Posterior cingulate gyrus (tissue), 11 donors: ENCODE data around the gene FBN1.

ENCODE experiments used
- DNase-seq, 10 donors: peaks; one replicate each; pipeline versions ENCODE4 v3.0.0 to v3.0.0-alpha.2; 2020 to 2021; ENCODE audit warnings: mixed read lengths in 3 of 10
- intact Hi-C: fragments of 100-400 bp; cut with DNase I; formaldehyde crosslinking; loops from one replicate; pipeline ENCODE4 v1.15.1; 2023

Gene FBN1

DNA sequence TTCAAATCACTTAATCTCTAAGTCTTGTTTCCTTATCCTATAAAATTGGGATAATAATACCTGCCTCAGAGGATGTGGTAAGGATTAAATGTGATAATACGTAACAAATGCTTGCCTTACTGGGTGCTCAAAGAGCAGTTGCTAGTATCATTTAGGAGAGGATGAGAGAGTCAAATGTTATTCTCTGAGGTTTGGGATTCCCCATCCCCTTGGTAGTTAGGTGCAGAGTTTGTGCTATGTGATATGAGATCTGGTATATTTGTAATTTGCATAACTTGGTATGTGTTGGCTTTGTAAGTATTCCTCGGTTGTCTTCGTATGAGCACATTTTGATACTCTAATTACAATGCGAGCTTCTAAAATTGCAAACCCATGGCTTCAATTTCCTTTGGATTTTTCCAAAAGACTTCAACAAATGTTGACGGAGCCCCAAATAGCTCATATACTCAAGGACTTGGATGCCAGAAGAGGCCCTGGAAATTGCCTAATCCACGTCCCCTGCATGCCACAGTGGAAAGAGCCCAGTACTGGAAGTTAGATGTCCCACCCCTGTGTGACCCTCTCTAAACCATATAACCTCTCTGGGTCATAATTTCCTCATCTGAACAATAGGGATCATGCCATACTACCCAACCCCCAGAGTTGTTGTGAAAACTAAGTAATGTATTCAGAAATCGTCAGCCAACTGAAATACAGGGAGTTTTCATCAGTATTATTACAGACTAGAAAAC is 85.0 kb downstream of the FBN1 start:
- DNase-seq = no peak
- intact Hi-C loops = no loop called here

DNA sequence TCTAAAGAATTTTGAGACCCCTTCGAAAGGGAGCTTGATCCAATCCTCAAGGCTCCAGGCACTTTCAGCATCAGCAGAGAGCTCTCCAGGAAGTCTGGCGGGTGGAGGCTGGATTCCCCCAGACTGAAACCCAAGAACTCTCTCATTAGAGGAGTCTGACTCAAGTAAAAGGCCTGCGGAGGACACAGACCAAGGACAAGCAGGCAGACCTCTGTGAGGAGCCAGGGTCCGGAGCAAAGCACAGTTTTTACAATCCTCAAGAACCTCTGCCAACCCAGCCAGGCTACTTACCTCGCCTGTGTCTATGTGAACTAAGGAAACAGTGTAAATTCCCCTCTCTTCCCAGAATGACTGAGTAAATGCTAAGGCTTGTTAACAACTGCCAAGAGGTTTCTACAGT is 86.2 kb downstream of the FBN1 start:
- no peak for DNase-seq
- intact Hi-C loops = no loop called here

DNA sequence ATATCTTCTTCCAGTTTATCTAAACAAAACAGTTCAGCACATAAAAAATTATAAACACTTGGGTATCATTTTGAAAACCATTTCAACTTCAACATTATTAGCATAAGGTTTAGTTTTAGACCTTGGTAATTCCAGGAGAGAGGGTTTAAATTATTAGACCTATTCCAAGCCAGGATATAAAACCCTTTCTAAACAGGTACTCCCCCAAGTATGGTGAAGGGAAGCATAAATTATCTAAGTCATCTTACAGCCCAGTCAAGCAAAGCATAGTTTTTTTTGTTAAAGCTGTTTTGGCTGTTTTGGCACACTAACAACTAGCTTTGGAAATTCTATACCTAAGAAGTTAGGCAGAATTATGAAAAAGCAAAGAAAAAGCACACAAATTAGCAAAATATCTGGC is 87.3 kb downstream of the FBN1 start:
- intact Hi-C loops = no loop called here
- DNase-seq = no peak

DNA sequence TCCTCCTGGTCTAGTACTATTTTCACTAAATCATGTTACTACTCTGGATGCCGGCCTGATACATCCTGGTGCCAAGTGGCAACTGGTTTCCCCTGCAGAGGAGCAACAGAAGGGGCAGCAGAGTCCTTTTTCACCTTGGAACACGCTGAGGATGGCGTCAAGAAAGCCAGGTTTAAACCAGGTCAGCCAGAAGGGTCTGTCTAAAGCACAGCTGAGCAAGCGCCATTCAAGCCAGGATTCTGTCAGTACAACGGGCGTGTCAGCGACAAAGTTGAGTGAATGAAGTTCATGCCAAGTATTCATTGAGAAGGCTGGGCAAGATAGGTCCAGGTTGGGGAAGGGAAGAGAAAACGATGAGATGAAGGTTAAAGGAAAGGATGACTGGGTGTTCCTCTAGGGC is 88.2 kb downstream of the FBN1 start:
- intact Hi-C loops = no loop called here
- DNase-seq = no peak

DNA sequence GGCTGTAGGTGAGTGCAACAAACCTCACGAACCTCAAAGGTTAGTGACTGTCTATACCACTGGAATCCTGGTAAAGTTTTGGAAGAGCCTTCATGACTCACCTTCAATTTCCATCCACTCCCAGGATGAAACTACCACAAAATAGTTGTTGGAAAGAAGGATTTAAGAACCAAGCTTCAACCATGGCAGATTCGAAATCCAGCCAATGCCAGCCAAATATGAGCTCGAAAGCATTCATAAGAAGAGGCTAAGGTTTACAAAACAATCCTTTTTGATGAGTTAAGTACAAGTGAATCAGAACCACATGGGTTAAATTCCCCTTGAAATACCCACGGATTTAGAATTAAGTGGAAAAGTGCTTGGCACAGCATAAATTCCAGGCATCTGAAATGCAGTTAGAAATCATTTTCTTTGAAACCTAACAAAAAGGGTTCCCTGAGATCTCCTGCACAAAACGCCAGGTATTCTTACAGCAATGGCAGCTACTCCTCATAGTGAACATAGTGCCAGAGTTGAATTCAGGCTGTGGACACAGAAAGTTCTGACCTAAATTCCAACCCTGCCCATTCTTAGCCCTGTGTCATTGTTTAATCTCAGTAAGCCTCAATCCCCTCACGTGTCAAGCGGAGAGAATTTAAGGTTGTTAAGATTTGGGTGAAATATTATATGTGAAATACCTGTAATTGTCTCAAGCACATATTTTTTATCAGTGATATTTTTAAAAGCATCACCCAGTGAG is 89.2 kb downstream of the FBN1 start:
- intact Hi-C loops = no loop called here
- DNase-seq = no peak

DNA sequence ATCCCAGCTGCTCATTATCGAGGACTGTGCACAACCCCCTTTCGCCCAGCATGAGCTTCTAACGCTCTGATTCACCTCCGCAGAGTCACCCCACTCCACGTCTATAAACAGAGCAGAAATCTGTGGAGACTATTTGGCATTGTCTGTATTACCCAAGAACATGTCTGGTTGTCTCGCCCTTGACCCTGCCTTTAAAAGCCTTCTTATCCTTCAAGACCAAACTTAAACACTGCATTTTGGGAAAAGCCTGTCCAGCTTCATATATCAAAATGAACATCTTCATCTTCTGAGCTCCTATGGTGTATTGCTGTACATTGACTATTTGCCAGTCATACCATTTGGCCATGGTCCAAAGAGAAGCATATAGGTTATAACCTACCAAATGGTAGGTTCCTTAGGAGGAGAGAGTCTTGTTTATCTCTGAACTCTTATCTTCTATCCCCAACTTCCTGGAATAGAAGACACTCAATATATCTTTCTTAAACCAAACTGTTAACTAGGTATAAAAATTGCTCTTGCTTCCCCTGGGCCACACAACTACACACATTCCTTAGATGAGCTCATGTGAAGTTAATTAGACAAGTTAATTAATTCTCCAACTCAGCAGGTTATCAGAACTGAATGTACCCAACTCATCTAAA is 90.1 kb downstream of the FBN1 start:
- intact Hi-C loops = no loop called here
- DNase-seq = no peak

DNA sequence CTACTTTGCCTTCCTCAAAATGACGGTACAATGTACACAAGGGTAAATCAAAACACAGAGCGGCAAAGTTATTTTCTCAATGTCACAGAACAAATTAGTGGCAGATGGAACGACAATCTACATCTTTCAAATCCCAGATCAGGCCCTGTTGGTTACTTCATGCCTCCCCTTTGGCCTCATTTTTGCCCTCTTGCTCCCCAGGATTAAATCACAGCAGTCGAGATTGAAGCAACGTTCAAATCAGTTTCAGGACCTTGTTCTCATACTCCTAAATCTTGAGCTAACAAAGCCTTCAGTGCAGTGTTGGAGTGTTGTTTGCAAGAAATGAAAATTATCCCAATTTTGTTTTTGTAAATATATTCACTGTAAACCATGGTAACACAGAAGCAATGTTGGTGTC is 91.4 kb downstream of the FBN1 start:
- no peak for DNase-seq
- intact Hi-C loops = no loop called here

DNA sequence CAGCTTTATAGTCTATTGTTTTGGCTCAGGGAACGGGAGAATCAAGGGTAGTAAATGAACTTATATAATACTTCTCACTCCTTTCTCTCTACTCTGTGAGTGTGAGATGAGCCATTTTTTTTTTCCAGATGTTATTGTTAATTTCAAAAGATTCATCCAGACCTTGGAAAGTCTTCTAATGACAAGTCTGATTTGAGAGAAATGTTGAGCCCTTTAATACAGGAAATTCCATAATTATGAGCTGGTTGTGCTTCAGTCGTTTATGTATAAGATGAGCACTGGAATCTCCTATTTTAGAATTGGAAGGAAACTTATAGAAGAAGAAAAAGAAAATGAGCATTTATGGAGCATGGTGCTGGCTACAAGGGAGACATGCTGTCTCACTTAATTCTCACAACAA is 92.0 kb downstream of the FBN1 start:
- DNase-seq = no peak
- intact Hi-C loops = no loop called here

DNA sequence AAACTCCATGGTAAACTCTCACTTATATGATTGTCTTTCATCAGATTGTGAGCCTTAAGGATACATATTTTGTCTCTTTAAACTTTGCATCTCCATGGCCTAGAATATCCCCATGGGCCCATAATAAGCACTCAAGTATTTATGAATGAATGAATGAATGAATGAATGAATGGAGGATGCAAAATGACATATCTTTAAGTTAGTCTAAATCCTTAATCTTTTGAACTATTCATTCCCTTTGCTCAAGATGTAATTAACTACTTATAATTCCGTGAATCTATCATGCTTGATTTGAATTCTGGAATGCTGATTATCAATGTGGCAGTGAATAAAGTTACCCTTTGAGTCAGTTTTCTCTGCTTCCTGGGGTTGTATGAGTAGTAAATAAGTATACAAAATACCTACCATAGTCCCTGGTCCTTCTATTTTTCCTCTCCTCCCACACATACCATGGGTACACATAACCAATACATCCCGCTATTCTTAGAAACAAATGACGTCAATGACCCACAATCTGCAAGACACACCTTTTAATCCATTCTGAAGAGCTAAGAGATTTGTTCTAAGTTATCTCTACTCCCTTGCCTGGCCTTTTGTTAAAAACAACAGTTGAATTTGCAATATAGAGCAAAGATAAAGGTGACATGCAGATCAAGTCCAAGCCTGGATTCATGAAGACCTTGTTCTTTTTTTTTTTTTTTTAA is 94.5 kb downstream of the FBN1 start:
- intact Hi-C loops = no loop called here
- no peak for DNase-seq

DNA sequence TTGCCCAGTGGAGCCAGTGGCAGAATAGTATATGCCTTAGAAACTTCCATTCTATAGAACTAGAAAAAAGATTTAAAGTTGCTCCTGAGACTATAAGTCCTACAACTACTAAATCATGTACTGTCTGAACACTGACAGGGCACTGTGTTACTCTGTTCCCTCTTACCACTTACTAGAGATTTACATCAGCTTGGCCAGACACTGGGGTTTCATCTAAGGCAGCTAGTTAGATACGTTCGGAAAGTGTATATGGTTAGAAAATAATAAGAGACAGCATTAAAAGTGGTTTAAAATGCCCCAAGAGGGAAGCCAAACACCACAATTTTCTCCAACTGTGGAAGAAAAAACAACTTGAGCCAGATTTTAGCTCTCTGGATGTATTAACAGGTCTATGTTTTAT is 97.1 kb downstream of the FBN1 start:
- intact Hi-C loops = loop anchor here (10.0 kb wide), 1 partner anchor 86 kb away; no protein-coding TSS in a partner anchor
- no peak for DNase-seq

DNA sequence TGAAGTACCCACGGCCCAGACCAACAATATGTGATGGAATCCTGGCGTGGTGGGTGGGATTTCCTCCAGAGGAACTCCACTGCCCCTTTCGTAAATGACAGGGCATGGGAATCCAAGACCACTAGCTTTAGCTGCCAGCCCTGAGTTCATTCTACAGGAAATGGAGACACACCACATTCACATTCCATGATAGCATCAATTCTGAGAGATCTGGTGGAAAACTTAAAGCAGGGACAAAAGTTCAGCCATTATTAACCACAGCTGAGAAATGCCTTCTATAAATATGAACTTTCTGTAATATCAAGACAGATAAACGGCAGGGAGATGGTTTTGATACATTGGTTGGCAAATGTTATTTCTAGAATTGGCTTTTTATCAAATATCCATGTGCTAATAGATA is 98.2 kb downstream of the FBN1 start:
- intact Hi-C loops = loop anchor here (10.0 kb wide), 1 partner anchor 88 kb away; no protein-coding TSS in a partner anchor
- DNase-seq = no peak

DNA sequence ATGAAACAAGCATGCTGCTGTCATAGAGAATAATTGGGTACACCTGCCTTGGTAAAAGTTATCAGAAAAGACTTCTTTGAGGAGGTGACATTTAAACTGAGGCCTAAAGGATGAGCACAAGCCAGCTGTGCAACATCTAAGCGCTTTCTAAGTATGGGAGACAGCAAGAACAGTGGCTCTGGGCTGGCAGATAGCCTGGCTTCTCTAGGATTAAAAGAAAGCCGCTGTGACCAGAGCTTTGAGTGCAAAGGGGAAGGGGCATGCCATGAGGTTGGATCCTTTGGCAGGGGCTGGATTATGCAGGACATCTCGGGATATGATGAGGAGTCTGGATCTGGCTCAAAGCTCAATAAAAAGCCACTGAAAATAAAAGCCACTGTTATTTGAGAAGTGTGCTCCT is 99.2 kb downstream of the FBN1 start:
- intact Hi-C loops = loop anchor here (10.0 kb wide), 1 partner anchor 89 kb away; no protein-coding TSS in a partner anchor
- DNase-seq = no peak

DNA sequence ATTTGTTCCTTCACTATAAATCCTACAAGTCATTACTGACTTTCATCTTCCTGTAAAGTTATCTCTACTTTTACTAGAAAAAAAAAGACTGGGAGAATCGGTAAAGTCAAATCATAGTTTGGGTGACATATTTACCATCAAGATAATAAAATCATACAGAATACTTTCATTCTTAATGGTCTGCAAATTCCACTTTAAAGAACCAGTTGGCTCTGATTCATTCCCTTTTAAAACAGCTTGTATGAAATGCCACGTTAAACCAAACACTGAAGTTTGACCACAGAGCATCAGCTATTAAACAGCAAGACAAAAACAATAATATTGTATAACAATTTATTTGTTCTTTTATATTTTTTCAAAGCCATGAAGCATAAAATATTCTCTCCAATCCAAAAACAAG is 100.7 kb downstream of the FBN1 start:
- intact Hi-C loops = loop anchor here (10.0 kb wide), 1 partner anchor 90 kb away; no protein-coding TSS in a partner anchor
- DNase-seq = no peak

DNA sequence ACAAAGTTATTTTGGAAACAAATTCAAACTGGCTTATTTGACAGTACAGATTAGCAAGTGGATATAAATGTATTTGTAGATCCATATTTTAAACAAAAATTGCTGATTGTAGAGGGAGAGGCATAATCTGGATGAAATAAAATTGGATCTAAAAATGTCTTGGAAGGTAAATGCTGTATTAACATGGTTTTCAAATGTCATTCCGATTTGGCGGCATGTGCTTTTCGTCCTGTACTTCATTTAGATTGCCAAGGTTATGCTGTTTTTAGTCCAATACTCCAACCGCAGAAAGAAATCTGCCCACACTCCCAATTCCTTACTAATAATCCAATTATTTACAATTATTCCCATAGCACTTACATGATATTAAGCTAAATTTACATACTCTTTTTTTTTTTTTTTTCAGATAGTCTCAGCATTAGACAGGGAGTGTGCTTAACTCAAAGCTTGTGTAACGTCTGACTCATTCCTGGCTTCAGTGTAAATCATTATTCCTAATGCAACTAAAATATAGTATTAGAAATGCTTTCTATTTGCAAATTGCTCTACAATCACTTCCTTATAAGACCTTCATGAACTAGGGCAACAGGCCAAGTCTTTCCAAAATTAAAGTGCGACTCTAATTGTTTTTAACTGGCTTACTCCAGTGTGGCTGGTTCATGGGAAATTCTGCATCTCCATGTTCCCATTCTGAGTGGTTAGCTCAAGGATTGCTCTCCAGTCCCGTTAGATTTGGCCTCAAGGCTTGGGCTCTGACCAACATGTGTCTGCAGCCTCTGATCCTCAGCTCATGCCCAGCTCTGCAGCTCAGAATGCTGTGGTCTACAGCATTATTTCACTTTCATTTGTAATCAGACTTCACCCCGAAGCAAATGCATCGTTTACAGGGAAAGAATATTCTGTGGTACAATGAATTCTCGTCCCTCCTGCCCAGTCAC is 103.9 kb downstream of the FBN1 start:
- intact Hi-C loops = loop anchor here (10.0 kb wide), 1 partner anchor 93 kb away; no protein-coding TSS in a partner anchor
- DNase-seq = no peak

DNA sequence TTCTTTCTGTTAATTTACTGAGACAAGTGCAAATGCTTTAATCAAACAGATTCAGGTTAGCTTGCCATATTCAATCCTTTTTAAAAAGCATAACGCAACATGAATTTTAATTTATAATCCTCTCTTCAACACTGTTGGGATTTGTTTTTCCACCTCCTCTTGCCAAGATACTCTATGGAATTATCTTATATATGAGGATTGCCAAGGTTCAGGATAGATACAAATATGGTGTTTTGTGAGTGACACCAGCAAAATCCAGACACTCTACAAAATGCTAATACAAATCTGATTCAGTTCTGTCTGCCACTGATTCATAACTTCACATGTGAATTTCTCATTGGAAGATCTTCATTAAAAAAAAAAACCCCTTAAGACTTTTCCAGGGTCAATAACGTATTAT is 104.8 kb downstream of the FBN1 start:
- DNase-seq = no peak
- intact Hi-C loops = loop anchor here (10.0 kb wide), 1 partner anchor 94 kb away; no protein-coding TSS in a partner anchor

DNA sequence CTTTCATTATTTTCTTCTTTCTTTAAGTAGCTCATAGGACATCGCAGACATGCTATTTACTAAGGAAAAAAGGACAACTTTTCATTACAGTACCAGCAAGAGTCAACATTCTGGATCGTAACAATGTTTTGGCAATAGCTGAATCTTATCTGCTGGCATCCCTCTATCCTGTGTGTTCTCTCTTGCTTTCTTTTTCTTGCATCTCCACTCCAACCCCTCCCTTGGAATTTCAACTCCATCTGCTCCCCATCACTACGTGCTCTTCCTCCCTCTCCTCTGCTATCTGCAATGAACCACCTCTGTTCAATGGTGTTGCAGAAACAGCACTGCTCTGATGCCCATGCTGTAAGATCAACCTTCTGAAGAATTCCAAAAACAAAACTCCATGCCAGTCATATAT is 106.6 kb downstream of the FBN1 start:
- no peak for DNase-seq
- intact Hi-C loops = no loop called here

DNA sequence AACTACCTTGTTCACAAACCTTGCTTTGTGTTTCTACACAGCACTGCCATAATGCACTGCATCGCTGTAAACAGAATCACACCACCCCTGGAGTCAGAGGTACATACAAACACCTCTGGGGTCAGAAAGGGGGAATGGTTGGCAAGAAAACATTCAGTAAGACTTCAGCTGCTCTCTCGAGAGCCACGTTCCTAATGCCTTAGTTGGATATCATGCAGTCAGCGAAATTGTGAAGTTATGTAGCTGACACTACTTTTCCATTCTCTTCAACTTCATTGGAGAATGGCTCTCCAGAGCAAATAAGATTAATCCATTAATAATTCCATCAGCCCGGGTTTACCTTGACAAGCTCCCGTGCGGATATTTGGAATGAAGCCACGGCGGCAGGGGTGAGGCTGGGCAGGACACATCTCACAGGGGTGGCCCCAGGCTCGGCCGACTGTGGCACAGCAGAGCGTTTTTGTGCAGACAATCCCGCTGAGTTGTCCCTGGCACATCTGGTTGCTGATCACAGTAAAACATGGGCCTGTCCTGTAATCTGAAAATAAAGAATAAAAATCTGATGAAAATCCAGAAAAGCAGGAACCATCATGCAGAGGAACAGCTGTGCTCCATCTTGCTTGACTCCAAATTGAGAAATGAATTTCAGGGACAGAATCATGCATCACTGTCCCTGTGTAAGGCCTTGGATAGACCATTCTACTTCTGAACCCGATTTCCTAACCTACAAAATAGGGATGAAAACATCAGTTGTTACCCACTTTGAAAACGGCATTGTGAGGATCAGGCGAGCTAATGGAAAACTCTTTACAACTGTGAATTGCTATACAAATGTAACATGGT is 108.0 kb downstream of the FBN1 start:
- intact Hi-C loops = no loop called here
- DNase-seq = peak in 2 of 10 donors; percentile 79 to 84

DNA sequence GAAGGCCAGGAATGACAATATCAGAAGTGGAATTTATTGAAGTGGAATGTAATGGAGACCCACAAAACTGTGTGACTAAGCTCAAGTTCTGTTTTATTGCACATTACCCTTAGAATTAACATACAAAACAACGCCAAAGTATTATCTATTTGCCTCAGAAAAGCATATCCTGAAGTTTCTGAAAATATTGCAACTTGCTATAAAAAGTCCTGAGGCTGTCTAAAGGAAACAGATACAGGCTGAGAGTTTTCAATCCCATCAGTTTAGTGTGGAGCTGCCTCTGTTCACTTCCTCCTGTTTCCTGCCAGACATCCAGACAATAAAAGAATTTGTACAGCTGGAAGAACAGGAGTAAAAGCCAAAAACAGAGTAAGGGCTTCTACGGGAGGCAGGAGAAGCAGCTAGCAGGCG is 108.8 kb downstream of the FBN1 start:
- DNase-seq = no peak
- intact Hi-C loops = no loop called here

DNA sequence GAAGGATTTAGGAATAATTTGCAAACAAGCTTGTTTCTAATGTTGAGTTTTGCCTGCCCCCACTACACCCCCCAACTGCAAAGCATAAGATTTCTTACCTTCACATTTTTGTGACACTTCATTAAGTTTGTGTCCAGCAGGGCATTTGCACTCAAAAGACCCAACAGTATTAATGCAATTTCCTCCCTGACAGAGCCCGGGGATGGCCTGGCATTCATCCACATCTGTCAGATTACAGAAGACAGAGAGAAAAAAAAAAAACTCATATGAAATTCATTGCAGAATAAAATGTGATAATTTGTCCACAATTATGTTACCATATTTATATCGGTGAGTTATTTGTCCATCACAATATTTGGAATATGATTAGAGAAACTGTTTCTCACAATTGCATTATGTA is 111.5 kb downstream of the FBN1 start:
- DNase-seq = no peak
- intact Hi-C loops = no loop called here
